HG03378 (cell line): ENCODE data around the gene PSMB2.
"Not testable (repeated sequence)": the region's sequence is repeated elsewhere in the genome, so short reads cannot be mapped to it uniquely, and the experiment has no call there.

Experiments used
- ATAC-seq: cut with Tn5 transposase; IDR thresholded peaks from one replicate; pipeline ENCODE4 v1.9.1; 2021; ENCODE audit warnings: mild to moderate bottlenecking, moderate library complexity; ENCODE audit not compliant: unreplicated experiment

The PSMB2 gene

GRCh38 chr1:35641233-35641866 is at the start of gene PSMB2:
TSS of gene PSMB2 (minus strand) at chr1:35641526. CDS start at chr1:35641432, 94 bp downstream.
- peak; percentile 66 for ATAC-seq

- no peak for ATAC-seq
Observed at GRCh38 chr1:35691080-35691479, 49.8 kb upstream of the PSMB2 start.

- not testable (repeated sequence) for ATAC-seq
Observed at GRCh38 chr1:35690103-35690502, 48.8 kb upstream of the PSMB2 start.

GRCh38 chr1:35688161-35688560 is 46.8 kb upstream of the PSMB2 start:
- no peak for ATAC-seq

GRCh38 chr1:35683012-35683411 is 41.7 kb upstream of the PSMB2 start:
- no peak for ATAC-seq

GRCh38 chr1:35680271-35680670 is 38.9 kb upstream of the PSMB2 start:
- no peak for ATAC-seq

GRCh38 chr1:35675773-35676172 is 34.4 kb upstream of the PSMB2 start:
- no peak for ATAC-seq

- ATAC-seq, result no peak
Observed at GRCh38 chr1:35674111-35674510, 32.8 kb upstream of the PSMB2 start.

GRCh38 chr1:35672116-35672515 is 30.8 kb upstream of the PSMB2 start:
- no peak for ATAC-seq

- ATAC-seq, result no peak
Observed at GRCh38 chr1:35668506-35668905, 27.2 kb upstream of the PSMB2 start.

GRCh38 chr1:35666916-35667315 is 25.6 kb upstream of the PSMB2 start:
- ATAC-seq, result no peak

GRCh38 chr1:35666216-35666615 is 24.9 kb upstream of the PSMB2 start:
- ATAC-seq, result no peak

- no peak for ATAC-seq
Observed at GRCh38 chr1:35663434-35663833, 22.1 kb upstream of the PSMB2 start.

- no peak for ATAC-seq
Observed at GRCh38 chr1:35661474-35661795, 20.1 kb upstream of the PSMB2 start.

- ATAC-seq, result no peak
Observed at GRCh38 chr1:35660581-35661473, 19.5 kb upstream of the PSMB2 start.

- ATAC-seq, result no peak
Observed at GRCh38 chr1:35659589-35659988, 18.3 kb upstream of the PSMB2 start.

GRCh38 chr1:35657851-35658250 is 16.5 kb upstream of the PSMB2 start:
- no peak for ATAC-seq

- ATAC-seq, result no peak
Observed at GRCh38 chr1:35656863-35657232, 15.5 kb upstream of the PSMB2 start.

GRCh38 chr1:35656148-35656862 is 15.0 kb upstream of the PSMB2 start:
- ATAC-seq, result no peak

- no peak for ATAC-seq
Observed at GRCh38 chr1:35655196-35655595, 13.9 kb upstream of the PSMB2 start.

GRCh38 chr1:35650416-35650815 is 9.1 kb upstream of the PSMB2 start:
- no peak for ATAC-seq

GRCh38 chr1:35646043-35646442 is 4.7 kb upstream of the PSMB2 start:
- no peak for ATAC-seq
